Esophagus (tissue), 2 donors: ENCODE measurements around the gene ADCYAP1. TPM values are rescaled to one million over a fixed set of nuclear protein-coding genes. Genes with fewer than 3 reads are reported as not detected.

Experiments used
- H3K27ac ChIP-seq, 2 donors: one replicate each; pipeline ENCODE4 v1.5.1; 2013; ENCODE audit warnings: low read depth in 2 of 2, mild to moderate bottlenecking in 2 of 2, inconsistent platforms in 1 of 2, low read length in 1 of 2, moderate library complexity in 1 of 2
- H3K27me3 ChIP-seq, 2 donors: one replicate each; pipeline ENCODE4 v1.6.1; 2013; ENCODE audit warnings: low read length in 2 of 2, control low read depth in 1 of 2, mild to moderate bottlenecking in 1 of 2; ENCODE audit not compliant: insufficient read depth in 2 of 2, control insufficient read depth in 1 of 2
- H3K36me3 ChIP-seq, 2 donors: one replicate each; pipeline ENCODE4 v1.6.1; 2013; ENCODE audit warnings: low read length in 1 of 2; ENCODE audit not compliant: control insufficient read depth in 2 of 2, insufficient read depth in 2 of 2
- H3K4me1 ChIP-seq, 2 donors: one replicate each; pipeline ENCODE4 v1.6.1; 2013; ENCODE audit warnings: low read length in 1 of 2; ENCODE audit not compliant: control insufficient read depth in 2 of 2, insufficient read depth in 2 of 2
- H3K4me3 ChIP-seq, 2 donors: one replicate each; pipeline ENCODE4 v1.5.1; 2013; ENCODE audit warnings: low read length in 2 of 2, mild to moderate bottlenecking in 2 of 2, low read depth in 1 of 2, moderate library complexity in 1 of 2
- H3K9me3 ChIP-seq, 2 donors: one replicate each; pipeline ENCODE4 v1.6.1; 2013; ENCODE audit warnings: mild to moderate bottlenecking in 2 of 2, low read depth in 1 of 2, low read length in 1 of 2, moderate library complexity in 1 of 2; ENCODE audit not compliant: control insufficient read depth in 2 of 2, insufficient read depth in 1 of 2
- whole genome bisulfite sequencing, 2 donors: extraction: QIAGEN DNeasy Blood & Tissue Kit; methylation state at CpG; one replicate each; pipeline ENCODE4 v1.1.7; 2013; 5-methylcytosine and 5-hydroxymethylcytosine counted together
- polyA plus RNA-seq, 2 donors: library from polyadenylated mRNA; stranded (reverse); fragments of 200-250 nt; gene quantifications; one replicate each; pipeline ENCODE4 v1.2.3, GENCODE V29; 2013
- donor health status: healthy with polysubstance abuse.
- donor health status: Bipolar disorder and iron deficiency.

Gene ADCYAP1
- polyA plus RNA-seq, 2 donors, result 0.14 TPM; not detected in 1

GRCh38 chr18:926946-927345, 22.3 kb downstream of the ADCYAP1 start:
- no peak overlapping the region for H3K4me3 ChIP-seq
- H3K4me1 ChIP-seq, result no peaks in the 10 kb centered on the region
- 57 to 81% methylated on average over 1 of the region's 1 CpG for WGBS, 2 donors

GRCh38 chr18:933082-933481, 28.4 kb downstream of the ADCYAP1 start:
- no peaks in the 10 kb centered on the region for H3K9me3 ChIP-seq
- H3K4me3 ChIP-seq, result no peak overlapping the region
- 31 to 48% methylated on average over 2 of the region's 2 CpGs for WGBS, 2 donors
- no peaks in the 10 kb centered on the region for H3K4me1 ChIP-seq
- H3K27ac ChIP-seq, result no peak overlapping the region
- no peaks in the 10 kb centered on the region for H3K36me3 ChIP-seq
- no peaks in the 10 kb centered on the region for H3K27me3 ChIP-seq

More at GRCh38 chr18:926946-927345, 22.3 kb downstream of the ADCYAP1 start:
- Histone ChIP-seq H3K9me3 (no peaks in the 10 kb centered on the region), H3K27me3 (no peaks in the 10 kb centered on the region), H3K36me3 (no peaks in the 10 kb centered on the region), H3K27ac (no peak overlapping the region)

GRCh38 chr18:934518-935133, 30.0 kb downstream of the ADCYAP1 start:
- Histone ChIP-seq H3K27me3 (no peaks in the 10 kb centered on the region), H3K9me3 (no peaks in the 10 kb centered on the region), H3K4me3 (no peak overlapping the region), H3K4me1 (no peaks in the 10 kb centered on the region), H3K27ac (no peak overlapping the region), H3K36me3 (no peaks in the 10 kb centered on the region)
- 46 to 55% methylated on average over 8 of the region's 8 CpGs for WGBS, 2 donors

- H3K36me3 ChIP-seq, result no peaks in the 10 kb centered on the region
- no peaks in the 10 kb centered on the region for H3K4me1 ChIP-seq
- H3K9me3 ChIP-seq, result no peaks in the 10 kb centered on the region
- H3K27me3 ChIP-seq, result no peaks in the 10 kb centered on the region
- H3K27ac ChIP-seq, result no peak overlapping the region
- WGBS, 2 donors, result 63 to 68% methylated on average over 6 of the region's 6 CpGs
- H3K4me3 ChIP-seq, result no peak overlapping the region
These were observed 32.3 kb downstream of the ADCYAP1 start for GRCh38 chr18:936941-937340.

- Histone ChIP-seq H3K27me3 (no peaks in the 10 kb centered on the region), H3K36me3 (no peaks in the 10 kb centered on the region), H3K4me1 (no peaks in the 10 kb centered on the region), H3K4me3 (no peak overlapping the region), H3K27ac (no peak overlapping the region), H3K9me3 (no peaks in the 10 kb centered on the region)
- 38 to 62% methylated on average over 4 of the region's 4 CpGs for WGBS, 2 donors
These were observed 34.5 kb downstream of the ADCYAP1 start for GRCh38 chr18:939166-939565.

- no peaks in the 10 kb centered on the region for H3K4me1 ChIP-seq
- H3K36me3 ChIP-seq, result no peaks in the 10 kb centered on the region
- H3K9me3 ChIP-seq, result no peaks in the 10 kb centered on the region
- no peak overlapping the region for H3K27ac ChIP-seq
- H3K4me3 ChIP-seq, result no peak overlapping the region
- H3K27me3 ChIP-seq, result no peaks in the 10 kb centered on the region
- WGBS, 2 donors, result 77 to 90% methylated on average over 4 of the region's 4 CpGs
These were observed 35.3 kb downstream of the ADCYAP1 start for GRCh38 chr18:939958-940357.

- WGBS, 2 donors, result 69 to 72% methylated on average over 2 of the region's 2 CpGs
- Histone ChIP-seq H3K4me1 (no peaks in the 10 kb centered on the region), H3K9me3 (no peaks in the 10 kb centered on the region), H3K36me3 (no peaks in the 10 kb centered on the region), H3K27ac (no peak overlapping the region), H3K27me3 (no peaks in the 10 kb centered on the region), H3K4me3 (no peak overlapping the region)
These were observed 36.7 kb downstream of the ADCYAP1 start for GRCh38 chr18:941331-941730.

- no peaks in the 10 kb centered on the region for H3K36me3 ChIP-seq
- no peaks in the 10 kb centered on the region for H3K9me3 ChIP-seq
- 33 to 45% methylated on average over 1 of the region's 1 CpG for WGBS, 2 donors
- H3K4me1 ChIP-seq, result no peaks in the 10 kb centered on the region
- H3K27ac ChIP-seq, result no peak overlapping the region
- no peaks in the 10 kb centered on the region for H3K27me3 ChIP-seq
- no peak overlapping the region for H3K4me3 ChIP-seq
These were observed 39.8 kb downstream of the ADCYAP1 start for GRCh38 chr18:944440-944839.

- Histone ChIP-seq H3K4me1 (no peaks in the 10 kb centered on the region), H3K27ac (no peak overlapping the region), H3K9me3 (no peaks in the 10 kb centered on the region), H3K36me3 (no peaks in the 10 kb centered on the region), H3K4me3 (no peak overlapping the region), H3K27me3 (no peaks in the 10 kb centered on the region)
- WGBS, 2 donors, result 77 to 78% methylated on average over 9 of the region's 9 CpGs
These were observed 45.3 kb downstream of the ADCYAP1 start for GRCh38 chr18:949724-950631.
